A549 (cell line): ENCODE data around the gene PSMC5. TPM values are rescaled to one million over a fixed set of nuclear protein-coding genes. Genes with fewer than 3 reads are reported as not detected.
A peak's percentile ranks its signal among the peaks of the same experiment; 100 is the strongest.

Source experiments
- ATOH8 ChIP-seq: fragments of 250-450 bp; sonication (Bioruptor Pico); IDR thresholded peaks from 2 replicates; pipeline ENCODE4 v1.5.0; 2020; ENCODE audit warnings: low read depth, mild to moderate bottlenecking, moderate library complexity
- CEBPB ChIP-seq, 2 experiments: fragments of >200 bp in 1 of 2; sonication (Bioruptor Twin) in 1 of 2; formaldehyde crosslinking in 1 of 2; IDR thresholded peaks; 2 replicates each; pipeline ENCODE4 v1.6.1; 2012 to 2016
- CHD2 ChIP-seq: fragments of 150-350 bp; IDR thresholded peaks from 2 replicates; pipeline ENCODE4 v1.6.1; 2014; ENCODE audit warnings: low read length; ENCODE audit not compliant: partially characterized antibody
- CHD4 ChIP-seq: fragments of 200-600 bp; sonication (generic); IDR thresholded peaks from 2 replicates; pipeline ENCODE4 v1.6.1; 2016; ENCODE audit warnings: antibody characterized with exemption, mild to moderate bottlenecking, borderline replicate concordance
- EHMT2 ChIP-seq: fragments of 200-600 bp; sonication (generic); IDR thresholded peaks from 2 replicates; pipeline ENCODE4 v1.6.1; 2016; ENCODE audit warnings: antibody characterized with exemption, low read depth, mild to moderate bottlenecking, moderate library complexity
- FOSB ChIP-seq: fragments of 250-450 bp; sonication (Bioruptor Pico); IDR thresholded peaks from 2 replicates; pipeline ENCODE4 v1.5.0; 2020; ENCODE audit warnings: mild to moderate bottlenecking, moderate library complexity
- FOXS1 ChIP-seq: fragments of 250-450 bp; sonication (Bioruptor Pico); IDR thresholded peaks from 2 replicates; pipeline ENCODE4 v1.5.0; 2020; ENCODE audit warnings: mild to moderate bottlenecking, moderate library complexity
- GATA3 ChIP-seq: IDR thresholded peaks from 2 replicates; pipeline ENCODE4 v1.6.1; 2012; ENCODE audit warnings: borderline replicate concordance
- HEYL ChIP-seq: fragments of 250-450 bp; sonication (Bioruptor Pico); IDR thresholded peaks from 2 replicates; pipeline ENCODE4 v1.8.0; 2021; ENCODE audit warnings: mild to moderate bottlenecking, moderate library complexity
- MAZ ChIP-seq: fragments of 150-350 bp; IDR thresholded peaks from 2 replicates; pipeline ENCODE4 v1.6.1; 2014; ENCODE audit warnings: antibody characterized with exemption, low read depth, low read length, borderline replicate concordance
- NFE2L2 ChIP-seq: fragments of 150-350 bp; conservative IDR thresholded peaks from 2 replicates; pipeline ENCODE4 v1.6.1; 2014; ENCODE audit warnings: low read length
- PBX3 ChIP-seq: IDR thresholded peaks from 2 replicates; pipeline ENCODE4 v1.6.1; 2012
- POLR2AphosphoS2 ChIP-seq: conservative IDR thresholded peaks from 2 replicates; pipeline ENCODE4 v1.6.1; 2012; ENCODE audit warnings: low read length, improper control_type of control experiment, inconsistent platforms
- RCOR1 ChIP-seq: fragments of 150-350 bp; IDR thresholded peaks from 2 replicates; pipeline ENCODE4 v1.6.1; 2014; ENCODE audit warnings: antibody characterized with exemption, low read length, low read depth
- RFX5 ChIP-seq: fragments of 450-650 bp; IDR thresholded peaks from 2 replicates; pipeline ENCODE4 v1.7.1; 2014; ENCODE audit warnings: antibody characterized with exemption, mild to moderate bottlenecking, moderate library complexity
- RNF2 ChIP-seq: fragments of 200-600 bp; sonication (generic); IDR thresholded peaks from 2 replicates; pipeline ENCODE4 v1.6.1; 2016; ENCODE audit warnings: low read depth, mild to moderate bottlenecking, antibody characterized with exemption, moderate library complexity, borderline replicate concordance
- SREBF2 ChIP-seq: fragments of 450-650 bp; IDR thresholded peaks from 2 replicates; pipeline ENCODE4 v1.6.1; 2014; ENCODE audit warnings: mild to moderate bottlenecking, moderate library complexity
- TP53 ChIP-seq: fragments of 250-450 bp; sonication (Bioruptor Pico); IDR thresholded peaks from 2 replicates; pipeline ENCODE4 v1.5.0; 2021; ENCODE audit warnings: mild to moderate bottlenecking, moderate library complexity
- USF2 ChIP-seq: fragments of 450-650 bp; IDR thresholded peaks from 2 replicates; pipeline ENCODE4 v1.6.1; 2014; ENCODE audit warnings: antibody characterized with exemption
- polyA plus RNA-seq, 4 experiments: library from polyadenylated mRNA; depleted of rRNA in 3 of 4; stranded (reverse); fragments of >200 nt; fragmentation: RNase III in 1 of 4; extraction: RNeasy Plus Mini Kit Qiagen cat#74134 plus additional on column Dnase treatment in 1 of 4; gene quantifications; 2 replicates in 3 of 4; 3 replicates in 1 of 4; pipeline ENCODE4 v1.2.3, GENCODE V29; 2011 to 2017
- TF ChIP-seq, protein P1 (sequence below): IDR thresholded peaks from 2 replicates; pipeline ENCODE4 v1.6.1; 2012
- TF ChIP-seq, protein P2 (sequence below): IDR thresholded peaks from 2 replicates; pipeline ENCODE4 v1.6.1; 2012; ENCODE audit warnings: low read depth, borderline replicate concordance
- TF ChIP-seq, protein P3 (sequence below): fragments of 200-600 bp; sonication (generic); IDR thresholded peaks from 2 replicates; pipeline ENCODE4 v1.6.1; 2016; ENCODE audit warnings: antibody characterized with exemption, mild to moderate bottlenecking, moderate library complexity

Gene PSMC5
- polyA plus RNA-seq, 2 of the 4 experiments (the other 2 are of a cell fraction): 303 to 406 TPM

DNA sequence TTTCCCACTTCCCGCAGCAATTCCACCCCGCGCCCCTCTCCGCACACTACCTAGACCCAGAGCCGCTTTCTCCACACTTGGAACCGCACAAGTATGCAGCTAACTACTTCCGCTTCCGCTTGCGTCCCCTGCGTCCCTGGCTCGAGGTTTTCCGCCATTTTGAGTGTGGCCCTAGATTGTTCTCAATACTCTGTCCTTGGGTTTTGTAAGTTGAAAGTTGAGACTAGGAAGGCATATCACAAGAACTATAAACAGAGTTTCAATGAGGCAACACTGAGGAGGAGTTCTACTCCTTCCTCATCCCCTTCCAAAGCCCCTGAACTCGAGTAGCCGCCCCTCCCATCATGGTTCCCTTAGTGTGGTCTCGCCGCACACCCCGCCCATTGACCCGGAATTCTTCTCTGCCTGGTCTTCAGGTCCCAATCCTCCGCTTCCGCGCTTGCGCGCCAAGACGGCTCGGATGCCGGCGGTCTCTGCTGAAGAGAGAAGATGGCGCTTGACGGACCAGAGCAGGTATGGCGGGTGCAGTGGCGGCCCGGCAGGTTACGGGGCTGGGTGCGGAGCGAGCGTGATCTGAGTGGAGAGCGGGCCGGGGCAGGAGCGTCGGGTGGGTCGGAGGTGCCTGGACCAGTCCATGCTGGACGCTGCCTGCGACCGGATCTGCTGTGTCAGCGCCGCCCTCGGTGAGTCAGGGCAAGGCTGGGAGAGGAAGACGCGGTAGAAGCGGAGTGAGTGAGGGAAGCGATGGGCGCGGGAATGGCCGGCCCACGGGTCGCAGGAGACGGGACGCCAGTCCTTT lies at the start of gene PSMC5, which contains the start of gene FTSJ3 (continued):
- TF ChIP-seq ATOH8 (0 out of 2 replicates have a peak, but pooled peaks have one; percentile 33), RCOR1 (no peak), RNF2 (no peak), GATA3 (peak; percentile 13; the same call in 1 of the 2 replicates), FOXS1 (no peak), CHD2 (no peak), POLR2AphosphoS2 (peak; percentile 58; the same call in 1 of the 2 replicates), TP53 (no peak), FOSB (CRISPR knock-in tag) (0 out of 2 replicates have a peak, but pooled peaks have one; percentile 40), MAZ (no peak; the same call in 1 of the 2 replicates), CEBPB (IDR thresholded peaks at IDR 0.05) (no peak), USF2 (no peak), CHD4 (no peak), HEYL (CRISPR knock-in tag) (no peak), PBX3 (peak; percentile 38; the same call in 1 of the 2 replicates), RFX5 (0 out of 2 replicates have a peak, but pooled peaks have one; percentile 31), SREBF2 (no peak), NFE2L2 (peak; percentile 41; the same call in 1 of the 2 replicates), EHMT2 (no peak)
- TF ChIP-seq, protein P1, sequence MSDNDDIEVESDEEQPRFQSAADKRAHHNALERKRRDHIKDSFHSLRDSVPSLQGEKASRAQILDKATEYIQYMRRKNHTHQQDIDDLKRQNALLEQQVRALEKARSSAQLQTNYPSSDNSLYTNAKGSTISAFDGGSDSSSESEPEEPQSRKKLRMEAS: peak; percentile 93
- TF ChIP-seq, protein P2, sequence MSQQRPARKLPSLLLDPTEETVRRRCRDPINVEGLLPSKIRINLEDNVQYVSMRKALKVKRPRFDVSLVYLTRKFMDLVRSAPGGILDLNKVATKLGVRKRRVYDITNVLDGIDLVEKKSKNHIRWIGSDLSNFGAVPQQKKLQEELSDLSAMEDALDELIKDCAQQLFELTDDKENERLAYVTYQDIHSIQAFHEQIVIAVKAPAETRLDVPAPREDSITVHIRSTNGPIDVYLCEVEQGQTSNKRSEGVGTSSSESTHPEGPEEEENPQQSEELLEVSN: no peak
- TF ChIP-seq, protein P3, sequence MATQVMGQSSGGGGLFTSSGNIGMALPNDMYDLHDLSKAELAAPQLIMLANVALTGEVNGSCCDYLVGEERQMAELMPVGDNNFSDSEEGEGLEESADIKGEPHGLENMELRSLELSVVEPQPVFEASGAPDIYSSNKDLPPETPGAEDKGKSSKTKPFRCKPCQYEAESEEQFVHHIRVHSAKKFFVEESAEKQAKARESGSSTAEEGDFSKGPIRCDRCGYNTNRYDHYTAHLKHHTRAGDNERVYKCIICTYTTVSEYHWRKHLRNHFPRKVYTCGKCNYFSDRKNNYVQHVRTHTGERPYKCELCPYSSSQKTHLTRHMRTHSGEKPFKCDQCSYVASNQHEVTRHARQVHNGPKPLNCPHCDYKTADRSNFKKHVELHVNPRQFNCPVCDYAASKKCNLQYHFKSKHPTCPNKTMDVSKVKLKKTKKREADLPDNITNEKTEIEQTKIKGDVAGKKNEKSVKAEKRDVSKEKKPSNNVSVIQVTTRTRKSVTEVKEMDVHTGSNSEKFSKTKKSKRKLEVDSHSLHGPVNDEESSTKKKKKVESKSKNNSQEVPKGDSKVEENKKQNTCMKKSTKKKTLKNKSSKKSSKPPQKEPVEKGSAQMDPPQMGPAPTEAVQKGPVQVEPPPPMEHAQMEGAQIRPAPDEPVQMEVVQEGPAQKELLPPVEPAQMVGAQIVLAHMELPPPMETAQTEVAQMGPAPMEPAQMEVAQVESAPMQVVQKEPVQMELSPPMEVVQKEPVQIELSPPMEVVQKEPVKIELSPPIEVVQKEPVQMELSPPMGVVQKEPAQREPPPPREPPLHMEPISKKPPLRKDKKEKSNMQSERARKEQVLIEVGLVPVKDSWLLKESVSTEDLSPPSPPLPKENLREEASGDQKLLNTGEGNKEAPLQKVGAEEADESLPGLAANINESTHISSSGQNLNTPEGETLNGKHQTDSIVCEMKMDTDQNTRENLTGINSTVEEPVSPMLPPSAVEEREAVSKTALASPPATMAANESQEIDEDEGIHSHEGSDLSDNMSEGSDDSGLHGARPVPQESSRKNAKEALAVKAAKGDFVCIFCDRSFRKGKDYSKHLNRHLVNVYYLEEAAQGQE: peak; percentile 45; the same call in 1 of the 2 replicates
